GM18507 (cell line): ENCODE data around the gene LCP1.

Experiments
- DNase-seq: peaks from one replicate; pipeline ENCODE4 v3.0.0; 2011; ENCODE audit warnings: low read depth; ENCODE audit not compliant: insufficient read length; ENCODE audit errors: extremely low spot score
- FAIRE-seq: peaks from 2 replicates; lab custom pipeline; 2011; peaks lifted over from hg19 to GRCh38; lab: Jason Lieb, UNC

Gene LCP1

GRCh38 chr13:46079770-46080169, 102.2 kb downstream of the LCP1 start:
- FAIRE-seq (no peak), DNase-seq (no peak)

GRCh38 chr13:46077265-46077664, 104.7 kb downstream of the LCP1 start:
- DNase-seq = no peak
- FAIRE-seq = no peak

- DNase-seq = no peak
Observed at GRCh38 chr13:46076827-46077226, 105.2 kb downstream of the LCP1 start.

More at GRCh38 chr13:46076827-46077226, 105.2 kb downstream of the LCP1 start:
- no peak for FAIRE-seq
